Tibial nerve (tissue), 3 donors: ENCODE results near the gene PHRF1.
"Not testable (repeated sequence)": the region's sequence is repeated elsewhere in the genome, so short reads cannot be mapped to it uniquely, and the experiment has no call there.

Experiments
- POLR2A ChIP-seq, 2 donors: fragments of 450-650 bp; IDR thresholded peaks; one replicate each; pipeline ENCODE4 v1.6.1; 2017; ENCODE audit warnings: antibody characterized with exemption in 2 of 2, mild to moderate bottlenecking in 2 of 2, moderate library complexity in 2 of 2
- TF ChIP-seq, protein P1 (sequence below), 5 experiments: fragments of 200-600 bp in 3 of 5; fragments of 450-650 bp in 2 of 5; sonication (generic) in 3 of 5; IDR thresholded peaks; one replicate each; pipeline ENCODE4 v1.5.1; 2016 to 2019; ENCODE audit warnings: antibody characterized with exemption in 5 of 5, mild to moderate bottlenecking in 3 of 5, moderate library complexity in 2 of 5

DNA sequence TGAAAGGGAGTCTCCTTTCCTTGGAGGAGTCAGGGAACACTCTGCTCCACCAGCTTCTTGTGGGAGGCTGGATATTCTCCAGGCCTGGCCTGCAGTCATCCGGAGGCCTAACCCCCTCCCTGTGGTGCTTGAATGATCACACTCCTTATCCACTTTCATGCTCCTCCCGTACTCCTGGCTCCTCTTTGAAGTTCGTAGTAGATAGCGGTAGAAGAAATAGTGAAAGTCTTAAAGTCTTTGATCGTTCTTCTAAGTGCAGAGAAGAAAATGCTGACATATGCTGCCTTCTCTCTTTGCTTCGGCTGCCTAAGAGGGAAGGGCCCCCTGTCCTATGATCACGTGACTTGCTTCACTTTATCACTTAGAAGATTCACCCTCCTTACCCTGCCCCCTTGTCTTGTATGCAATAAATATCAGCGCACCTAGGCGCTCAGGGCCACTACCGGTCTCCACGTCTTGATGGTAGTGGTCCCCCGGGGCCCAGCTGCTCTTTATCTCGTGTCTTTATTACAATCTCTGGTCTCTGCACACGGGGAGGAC is 2.2 kb upstream of the PHRF1 start:
- TF ChIP-seq, protein P1, sequence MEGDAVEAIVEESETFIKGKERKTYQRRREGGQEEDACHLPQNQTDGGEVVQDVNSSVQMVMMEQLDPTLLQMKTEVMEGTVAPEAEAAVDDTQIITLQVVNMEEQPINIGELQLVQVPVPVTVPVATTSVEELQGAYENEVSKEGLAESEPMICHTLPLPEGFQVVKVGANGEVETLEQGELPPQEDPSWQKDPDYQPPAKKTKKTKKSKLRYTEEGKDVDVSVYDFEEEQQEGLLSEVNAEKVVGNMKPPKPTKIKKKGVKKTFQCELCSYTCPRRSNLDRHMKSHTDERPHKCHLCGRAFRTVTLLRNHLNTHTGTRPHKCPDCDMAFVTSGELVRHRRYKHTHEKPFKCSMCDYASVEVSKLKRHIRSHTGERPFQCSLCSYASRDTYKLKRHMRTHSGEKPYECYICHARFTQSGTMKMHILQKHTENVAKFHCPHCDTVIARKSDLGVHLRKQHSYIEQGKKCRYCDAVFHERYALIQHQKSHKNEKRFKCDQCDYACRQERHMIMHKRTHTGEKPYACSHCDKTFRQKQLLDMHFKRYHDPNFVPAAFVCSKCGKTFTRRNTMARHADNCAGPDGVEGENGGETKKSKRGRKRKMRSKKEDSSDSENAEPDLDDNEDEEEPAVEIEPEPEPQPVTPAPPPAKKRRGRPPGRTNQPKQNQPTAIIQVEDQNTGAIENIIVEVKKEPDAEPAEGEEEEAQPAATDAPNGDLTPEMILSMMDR (IDR thresholded peaks at IDR 0.05) = not testable (repeated sequence)
- TF ChIP-seq POLR2A (IDR thresholded peaks at IDR 0.05) = not testable (repeated sequence)
